ENCODE data around the gene RGS7.

GRCh38 chr1:241266121-241266520 is 90.9 kb downstream of the RGS7 start:
- TF ChIP-seq, protein P1, sequence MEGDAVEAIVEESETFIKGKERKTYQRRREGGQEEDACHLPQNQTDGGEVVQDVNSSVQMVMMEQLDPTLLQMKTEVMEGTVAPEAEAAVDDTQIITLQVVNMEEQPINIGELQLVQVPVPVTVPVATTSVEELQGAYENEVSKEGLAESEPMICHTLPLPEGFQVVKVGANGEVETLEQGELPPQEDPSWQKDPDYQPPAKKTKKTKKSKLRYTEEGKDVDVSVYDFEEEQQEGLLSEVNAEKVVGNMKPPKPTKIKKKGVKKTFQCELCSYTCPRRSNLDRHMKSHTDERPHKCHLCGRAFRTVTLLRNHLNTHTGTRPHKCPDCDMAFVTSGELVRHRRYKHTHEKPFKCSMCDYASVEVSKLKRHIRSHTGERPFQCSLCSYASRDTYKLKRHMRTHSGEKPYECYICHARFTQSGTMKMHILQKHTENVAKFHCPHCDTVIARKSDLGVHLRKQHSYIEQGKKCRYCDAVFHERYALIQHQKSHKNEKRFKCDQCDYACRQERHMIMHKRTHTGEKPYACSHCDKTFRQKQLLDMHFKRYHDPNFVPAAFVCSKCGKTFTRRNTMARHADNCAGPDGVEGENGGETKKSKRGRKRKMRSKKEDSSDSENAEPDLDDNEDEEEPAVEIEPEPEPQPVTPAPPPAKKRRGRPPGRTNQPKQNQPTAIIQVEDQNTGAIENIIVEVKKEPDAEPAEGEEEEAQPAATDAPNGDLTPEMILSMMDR (IDR thresholded peaks at IDR 0.05): no peak
- TF ChIP-seq POLR2AphosphoS5 (IDR thresholded peaks at IDR 0.05) (no peak), POLR2A (IDR thresholded peaks at IDR 0.05; ENCODE audit: low read depth) (no peak), EP300 (IDR thresholded peaks at IDR 0.05) (no peak)

Data from esophagus muscularis mucosa (tissue), 4 donors.